H9 (cell line): ENCODE data around the gene DPPA4. TPM values are rescaled to one million over a fixed set of nuclear protein-coding genes. Genes with fewer than 3 reads are reported as not detected.

Experiments
- DNase-seq: peaks from one replicate; pipeline ENCODE4 v3.0.0-alpha.2; 2017
- H2AFZ ChIP-seq: one replicate; pipeline ENCODE4 v1.6.1; 2013; ENCODE audit warnings: mild to moderate bottlenecking, low read length, control low read depth, moderate library complexity
- H2AK5ac ChIP-seq: 2 replicates; pipeline ENCODE4 v1.6.1; 2013; ENCODE audit warnings: low read length, control low read depth, mixed read lengths; ENCODE audit not compliant: insufficient read length
- H2BK120ac ChIP-seq: one replicate; pipeline ENCODE4 v1.6.1; 2013; ENCODE audit warnings: low read depth, mild to moderate bottlenecking, low read length, control low read depth, inconsistent platforms; ENCODE audit not compliant: poor library complexity, severe bottlenecking
- H2BK12ac ChIP-seq: 2 replicates; pipeline ENCODE4 v1.6.1; 2013; ENCODE audit warnings: low read length, control low read depth, mixed read lengths, low read depth; ENCODE audit not compliant: insufficient read length
- H2BK15ac ChIP-seq: 2 replicates; pipeline ENCODE4 v1.6.1; 2013; ENCODE audit warnings: low read depth, low read length, control low read depth
- H2BK20ac ChIP-seq: one replicate; pipeline ENCODE4 v1.6.1; 2013; ENCODE audit warnings: low read depth, mild to moderate bottlenecking, low read length, control low read depth, inconsistent platforms; ENCODE audit not compliant: poor library complexity, severe bottlenecking
- H2BK5ac ChIP-seq: 2 replicates; pipeline ENCODE4 v1.6.1; 2013; ENCODE audit warnings: low read length, control low read depth, mixed read lengths; ENCODE audit not compliant: insufficient read length
- H3K14ac ChIP-seq: 2 replicates; pipeline ENCODE4 v1.6.1; 2013; ENCODE audit warnings: low read length, control low read depth; ENCODE audit not compliant: insufficient read depth
- H3K18ac ChIP-seq: 2 replicates; pipeline ENCODE4 v1.6.1; 2013; ENCODE audit warnings: low read depth, mild to moderate bottlenecking, mixed read lengths, low read length, control low read depth; ENCODE audit not compliant: insufficient read length
- H3K23ac ChIP-seq: 2 replicates; pipeline ENCODE4 v1.6.1; 2013; ENCODE audit warnings: low read length, control low read depth, mixed read lengths, low read depth; ENCODE audit not compliant: insufficient read length
- H3K23me2 ChIP-seq: 2 replicates; pipeline ENCODE4 v1.6.1; 2013; ENCODE audit warnings: low read depth, mild to moderate bottlenecking, mixed read lengths, low read length, control low read depth; ENCODE audit not compliant: insufficient read length, poor library complexity, severe bottlenecking
- H3K27ac ChIP-seq: 2 replicates; pipeline ENCODE4 v1.5.1; 2013; ENCODE audit warnings: low read length, control low read depth, mixed read lengths, low read depth; ENCODE audit not compliant: insufficient read length
- H3K27me3 ChIP-seq: 2 replicates; pipeline ENCODE4 v1.6.1; 2013; ENCODE audit warnings: low read length, control low read depth, inconsistent platforms; ENCODE audit not compliant: insufficient read depth
- H3K4ac ChIP-seq: 2 replicates; pipeline ENCODE4 v1.6.1; 2013; ENCODE audit warnings: low read depth, mild to moderate bottlenecking, control low read depth, inconsistent platforms, low read length, moderate library complexity
- H3K4me1 ChIP-seq: 2 replicates; pipeline ENCODE4 v1.6.1; 2013; ENCODE audit warnings: low read length, control low read depth, inconsistent platforms; ENCODE audit not compliant: insufficient read depth
- H3K4me2 ChIP-seq: 2 replicates; pipeline ENCODE4 v1.6.1; 2013; ENCODE audit warnings: low read length, control low read depth, mixed read lengths; ENCODE audit not compliant: insufficient read length, insufficient read depth
- H3K56ac ChIP-seq: 2 replicates; pipeline ENCODE4 v1.6.1; 2013; ENCODE audit warnings: low read depth, mild to moderate bottlenecking, mixed read lengths, low read length, control low read depth; ENCODE audit not compliant: insufficient read length
- H3K79me1 ChIP-seq: 2 replicates; pipeline ENCODE4 v1.6.1; 2013; ENCODE audit warnings: low read depth, mild to moderate bottlenecking, moderate library complexity, low read length, control low read depth, inconsistent platforms; ENCODE audit not compliant: insufficient read depth, poor library complexity, severe bottlenecking
- H3K79me2 ChIP-seq: 2 replicates; pipeline ENCODE4 v1.6.1; 2013; ENCODE audit warnings: low read length, control low read depth, inconsistent platforms; ENCODE audit not compliant: insufficient read depth
- H3K9ac ChIP-seq: 2 replicates; pipeline ENCODE4 v1.6.1; 2013; ENCODE audit warnings: low read length, control low read depth, mixed read lengths; ENCODE audit not compliant: insufficient read length; ENCODE audit errors: extremely low read depth
- H3K9me3 ChIP-seq: one replicate; pipeline ENCODE4 v1.6.1; 2013; ENCODE audit warnings: low read depth, low read length, inconsistent platforms; ENCODE audit not compliant: control insufficient read depth
- H3T11ph ChIP-seq: one replicate; pipeline ENCODE4 v1.6.1; 2013; ENCODE audit warnings: mild to moderate bottlenecking, low read length, control low read depth, inconsistent platforms
- H4K20me1 ChIP-seq: one replicate; pipeline ENCODE4 v1.6.1; 2013; ENCODE audit not compliant: control insufficient read depth, insufficient read length, insufficient read depth
- H4K5ac ChIP-seq: 2 replicates; pipeline ENCODE4 v1.6.1; 2013; ENCODE audit warnings: low read depth, mild to moderate bottlenecking, mixed read lengths, low read length, control low read depth; ENCODE audit not compliant: insufficient read length
- H4K8ac ChIP-seq: replicated peaks from 2 replicates; pipeline ENCODE4 v1.6.1; 2013; ENCODE audit warnings: low read length, control low read depth, mixed read lengths, low read depth; ENCODE audit not compliant: insufficient read length
- H4K91ac ChIP-seq: 2 replicates; pipeline ENCODE4 v1.6.1; 2013; ENCODE audit warnings: low read depth, mild to moderate bottlenecking, moderate library complexity, mixed read lengths, low read length, control low read depth; ENCODE audit not compliant: insufficient read length
- H3K27ac Mint-ChIP-seq, 3 experiments: 2 replicates in 2 of 3; 3 replicates in 1 of 3; pipeline ENCODE4 v1.8.0; 2020 to 2021; ENCODE audit warnings: mixed read lengths in 3 of 3, mild to moderate bottlenecking in 1 of 3, moderate library complexity in 1 of 3
- H3K27me3 Mint-ChIP-seq: 2 replicates; pipeline ENCODE4 v1.8.0; 2021; ENCODE audit warnings: low read depth, mild to moderate bottlenecking, moderate library complexity, mixed read lengths
- H3K36me3 Mint-ChIP-seq, 3 experiments: 2 replicates in 2 of 3; 3 replicates in 1 of 3; pipeline ENCODE4 v1.8.0; 2020 to 2021; ENCODE audit warnings: low read depth in 3 of 3, mixed read lengths in 3 of 3; ENCODE audit not compliant: insufficient read depth in 1 of 3
- H3K4me1 Mint-ChIP-seq, 2 experiments: 2 replicates each; pipeline ENCODE4 v1.8.0; 2020; ENCODE audit warnings: mixed read lengths in 2 of 2
- H3K4me3 Mint-ChIP-seq, 2 experiments: 2 replicates in 1 of 2; 3 replicates in 1 of 2; pipeline ENCODE4 v1.8.0; 2020 to 2021; ENCODE audit warnings: mild to moderate bottlenecking in 2 of 2, mixed read lengths in 2 of 2, moderate library complexity in 1 of 2
- H3K9me3 Mint-ChIP-seq, 2 experiments: 2 replicates in 1 of 2; 3 replicates in 1 of 2; pipeline ENCODE4 v1.8.0; 2020; ENCODE audit warnings: mild to moderate bottlenecking in 2 of 2, mixed read lengths in 2 of 2, moderate library complexity in 1 of 2
- WGBS: extraction: QIAGEN DNeasy Blood & Tissue Kit; methylation state at CpG from one replicate; pipeline ENCODE4 v1.1.7; 2013; ENCODE audit warnings: missing lambda C conversion rate, low lambda C conversion rate, mixed read lengths; ENCODE audit not compliant: insufficient read length; ENCODE audit errors: extremely low coverage; 5-methylcytosine and 5-hydroxymethylcytosine counted together
- total RNA-seq: library from RNA; stranded (reverse); gene quantifications from 2 replicates; pipeline ENCODE4 v1.2.1, GENCODE V29; 2021
- TF ChIP-seq, protein P1 (sequence below): fragments of 200-600 bp; sonication (generic); conservative IDR thresholded peaks from 3 replicates; pipeline ENCODE4 v1.8.0; 2021; ENCODE audit warnings: antibody characterized with exemption, mild to moderate bottlenecking

DPPA4 gene
- total RNA-seq, 1 experiment from 2014 or later = 821 TPM

DNA sequence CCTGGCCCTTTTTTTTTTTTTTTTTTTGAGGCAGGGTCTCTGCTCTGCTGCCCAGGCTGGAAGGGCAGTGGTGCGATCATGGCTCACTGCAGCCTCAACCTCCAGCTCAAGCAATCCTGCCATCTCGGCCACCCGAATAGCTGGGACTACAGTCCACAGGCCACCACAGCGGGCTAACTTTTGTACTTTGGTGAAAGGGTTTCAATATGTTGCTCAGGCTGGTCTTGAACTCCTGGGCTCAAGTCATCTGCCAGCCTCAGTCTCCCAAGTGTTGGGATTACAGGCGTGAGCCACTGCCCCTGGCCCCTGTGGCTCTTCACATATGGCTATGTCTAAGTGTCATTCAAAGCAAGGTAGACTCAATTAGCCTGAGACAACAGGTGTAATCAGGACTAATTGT is 12.2 kb downstream of the DPPA4 start:
- Mint-ChIP-seq H3K27me3 (peaks cover 2% of the 10 kb centered on the region; the same call in 1 of the 2 replicates), H3K9me3 (no peaks in the 10 kb centered on the region), H3K36me3 (peaks cover 34 to 48% (median 43%) of the 10 kb centered on the region in 3 experiments), H3K4me3 (no peak overlapping the region), H3K27ac (peak overlapping the region in 1 of 3 experiments; percentile 95; a peak in 1 of 7 replicates), H3K4me1 (peaks cover 19 to 22% of the 10 kb centered on the region in 2 experiments)
- Histone ChIP-seq H2BK120ac (no peak overlapping the region), H4K5ac (no peak overlapping the region), H3K4me2 (no peak overlapping the region), H3K27me3 (no peaks in the 10 kb centered on the region), H3K9ac (no peak overlapping the region), H3K4ac (no peak overlapping the region), H2BK5ac (no peak overlapping the region), H3K14ac (no peak overlapping the region), H2AK5ac (no peak overlapping the region), H3K23me2 (no peaks in the 10 kb centered on the region), H4K8ac (no peak overlapping the region), H3K79me1 (no peaks in the 10 kb centered on the region), H2BK20ac (no peak overlapping the region), H3T11ph (no peak overlapping the region), H3K9me3 (no peaks in the 10 kb centered on the region), H2BK12ac (no peak overlapping the region), H3K79me2 (no peaks in the 10 kb centered on the region; the same call in 1 of the 2 replicates), H3K4me1 (no peaks in the 10 kb centered on the region), H3K23ac (no peak overlapping the region), H4K91ac (no peak overlapping the region), H2BK15ac (no peak overlapping the region), H4K20me1 (no peaks in the 10 kb centered on the region), H3K56ac (no peak overlapping the region), H3K18ac (no peak overlapping the region), H2AFZ (no peak overlapping the region), H3K27ac (peak overlapping the region; percentile 17)
- no CpG with 5 or more reads among the region's 5 CpGs for WGBS
- TF ChIP-seq, protein P1, sequence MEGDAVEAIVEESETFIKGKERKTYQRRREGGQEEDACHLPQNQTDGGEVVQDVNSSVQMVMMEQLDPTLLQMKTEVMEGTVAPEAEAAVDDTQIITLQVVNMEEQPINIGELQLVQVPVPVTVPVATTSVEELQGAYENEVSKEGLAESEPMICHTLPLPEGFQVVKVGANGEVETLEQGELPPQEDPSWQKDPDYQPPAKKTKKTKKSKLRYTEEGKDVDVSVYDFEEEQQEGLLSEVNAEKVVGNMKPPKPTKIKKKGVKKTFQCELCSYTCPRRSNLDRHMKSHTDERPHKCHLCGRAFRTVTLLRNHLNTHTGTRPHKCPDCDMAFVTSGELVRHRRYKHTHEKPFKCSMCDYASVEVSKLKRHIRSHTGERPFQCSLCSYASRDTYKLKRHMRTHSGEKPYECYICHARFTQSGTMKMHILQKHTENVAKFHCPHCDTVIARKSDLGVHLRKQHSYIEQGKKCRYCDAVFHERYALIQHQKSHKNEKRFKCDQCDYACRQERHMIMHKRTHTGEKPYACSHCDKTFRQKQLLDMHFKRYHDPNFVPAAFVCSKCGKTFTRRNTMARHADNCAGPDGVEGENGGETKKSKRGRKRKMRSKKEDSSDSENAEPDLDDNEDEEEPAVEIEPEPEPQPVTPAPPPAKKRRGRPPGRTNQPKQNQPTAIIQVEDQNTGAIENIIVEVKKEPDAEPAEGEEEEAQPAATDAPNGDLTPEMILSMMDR = no peak
- DNase-seq = peak; percentile 70
